Neutrophil (primary cell): ENCODE measurements around the gene CKS1B.

Experiments used
- H3K27ac ChIP-seq: fragments of 200-600 bp; sonication (generic); 2 replicates; pipeline ENCODE4 v1.5.1; 2016; ENCODE audit warnings: mild to moderate bottlenecking, moderate library complexity
- H3K27me3 ChIP-seq: fragments of 200-600 bp; sonication (generic); 2 replicates; pipeline ENCODE4 v1.6.0; 2016; ENCODE audit warnings: mild to moderate bottlenecking
- H3K36me3 ChIP-seq: fragments of 200-600 bp; sonication (generic); 2 replicates; pipeline ENCODE4 v1.5.1; 2017
- H3K4me1 ChIP-seq, 2 experiments: fragments of 200-600 bp in 1 of 2; sonication (generic) in 1 of 2; 1 replicate in 1 of 2; 2 replicates in 1 of 2; pipeline versions ENCODE4 v1.5.1 to v1.6.1; 2013 to 2016; ENCODE audit warnings: low read depth in 1 of 2, low read length in 1 of 2, mild to moderate bottlenecking in 1 of 2, moderate library complexity in 1 of 2; ENCODE audit not compliant: control insufficient read depth in 1 of 2, insufficient read depth in 1 of 2
- H3K4me3 ChIP-seq, 2 experiments: fragments of 200-600 bp in 1 of 2; sonication (generic) in 1 of 2; 1 replicate in 1 of 2; 2 replicates in 1 of 2; pipeline ENCODE4 v1.5.1; 2013 to 2016; ENCODE audit warnings: low read depth in 1 of 2, low read length in 1 of 2, mild to moderate bottlenecking in 1 of 2, moderate library complexity in 1 of 2
- H3K9me3 ChIP-seq: fragments of 200-600 bp; sonication (generic); 2 replicates; pipeline ENCODE4 v1.5.1; 2016
- CTCF ChIP-seq: fragments of 200-600 bp; sonication (generic); IDR thresholded peaks from 2 replicates; pipeline ENCODE4 v1.5.1; 2016; ENCODE audit warnings: antibody characterized with exemption

CKS1B gene

GRCh38 chr1:155012776-155013602 is 38.5 kb downstream of the CKS1B start:
- H3K27ac ChIP-seq, result peak overlapping the region; percentile 97
- no peaks in the 10 kb centered on the region for H3K9me3 ChIP-seq
- H3K4me1 ChIP-seq, result peaks cover 90 to 98% of the 10 kb centered on the region in 2 experiments
- peak overlapping the region; percentile 34 to 85 for H3K4me3 ChIP-seq
- H3K27me3 ChIP-seq, result no peaks in the 10 kb centered on the region
- peaks cover 68% of the 10 kb centered on the region for H3K36me3 ChIP-seq
- no peak for TF ChIP-seq CTCF

GRCh38 chr1:155013632-155014031 is 39.2 kb downstream of the CKS1B start:
- Histone ChIP-seq H3K4me1 (peaks cover 87 to 95% of the 10 kb centered on the region in 2 experiments), H3K4me3 (peak overlapping the region in 1 of 2 experiments; percentile 85), H3K27me3 (no peaks in the 10 kb centered on the region), H3K9me3 (no peaks in the 10 kb centered on the region), H3K27ac (peak overlapping the region; percentile 97), H3K36me3 (peaks cover 75% of the 10 kb centered on the region)
- TF ChIP-seq CTCF, result no peak

GRCh38 chr1:155014709-155015508 is 40.4 kb downstream of the CKS1B start:
- H3K27me3 ChIP-seq, result no peaks in the 10 kb centered on the region
- no peak for TF ChIP-seq CTCF
- H3K27ac ChIP-seq, result peak overlapping the region; percentile 97
- H3K36me3 ChIP-seq, result peaks cover 86% of the 10 kb centered on the region
- no peak overlapping the region for H3K4me3 ChIP-seq
- peaks cover 76 to 82% of the 10 kb centered on the region in 2 experiments for H3K4me1 ChIP-seq
- no peaks in the 10 kb centered on the region for H3K9me3 ChIP-seq

GRCh38 chr1:155015527-155016230 is 41.2 kb downstream of the CKS1B start:
- Histone ChIP-seq H3K27ac (peak overlapping the region; percentile 97), H3K4me1 (peaks cover 68 to 75% of the 10 kb centered on the region in 2 experiments), H3K27me3 (no peaks in the 10 kb centered on the region), H3K9me3 (no peaks in the 10 kb centered on the region), H3K36me3 (peaks cover 86% of the 10 kb centered on the region), H3K4me3 (peak overlapping the region in 1 of 2 experiments; percentile 65)
- TF ChIP-seq CTCF, result no peak

GRCh38 chr1:155016231-155016831 is 41.9 kb downstream of the CKS1B start:
- Histone ChIP-seq H3K4me3 (peak overlapping the region; percentile 41 to 65), H3K27ac (peak overlapping the region; percentile 97), H3K4me1 (peaks cover 62 to 68% of the 10 kb centered on the region in 2 experiments), H3K36me3 (peaks cover 81% of the 10 kb centered on the region), H3K27me3 (no peaks in the 10 kb centered on the region), H3K9me3 (no peaks in the 10 kb centered on the region)
- TF ChIP-seq CTCF, result no peak
